Measurements from ENCODE around the gene UBTF.

GRCh38 chr17:44255915-44256314, 36.4 kb upstream of the UBTF start:
- TF ChIP-seq RELA (CRISPR knock-in tag; IDR thresholded peaks at IDR 0.05; ENCODE audit: borderline replicate concordance) (no peak), TEAD4 (CRISPR knock-in tag; IDR thresholded peaks at IDR 0.05) (no peak), CBFB (CRISPR knock-in tag; IDR thresholded peaks at IDR 0.05; ENCODE audit: low read depth) (no peak), TCF7 (CRISPR knock-in tag; IDR thresholded peaks at IDR 0.05; ENCODE audit: low read depth) (no peak), ZNF512 (CRISPR knock-in tag; IDR thresholded peaks at IDR 0.05; ENCODE audit: borderline replicate concordance) (no peak), JUN (CRISPR knock-in tag; IDR thresholded peaks at IDR 0.05) (no peak), ZNF121 (CRISPR knock-in tag; IDR thresholded peaks at IDR 0.05) (no peak), SP1 (CRISPR knock-in tag; conservative IDR thresholded peaks at IDR 0.05) (no peak), FOXP4 (CRISPR knock-in tag; IDR thresholded peaks at IDR 0.05) (no peak), ZBTB21 (CRISPR knock-in tag; IDR thresholded peaks at IDR 0.05; ENCODE audit: borderline replicate concordance) (no peak), E2F4 (CRISPR knock-in tag; IDR thresholded peaks at IDR 0.05; ENCODE audit: borderline replicate concordance, low read depth) (no peak)
- TF ChIP-seq, protein P1, sequence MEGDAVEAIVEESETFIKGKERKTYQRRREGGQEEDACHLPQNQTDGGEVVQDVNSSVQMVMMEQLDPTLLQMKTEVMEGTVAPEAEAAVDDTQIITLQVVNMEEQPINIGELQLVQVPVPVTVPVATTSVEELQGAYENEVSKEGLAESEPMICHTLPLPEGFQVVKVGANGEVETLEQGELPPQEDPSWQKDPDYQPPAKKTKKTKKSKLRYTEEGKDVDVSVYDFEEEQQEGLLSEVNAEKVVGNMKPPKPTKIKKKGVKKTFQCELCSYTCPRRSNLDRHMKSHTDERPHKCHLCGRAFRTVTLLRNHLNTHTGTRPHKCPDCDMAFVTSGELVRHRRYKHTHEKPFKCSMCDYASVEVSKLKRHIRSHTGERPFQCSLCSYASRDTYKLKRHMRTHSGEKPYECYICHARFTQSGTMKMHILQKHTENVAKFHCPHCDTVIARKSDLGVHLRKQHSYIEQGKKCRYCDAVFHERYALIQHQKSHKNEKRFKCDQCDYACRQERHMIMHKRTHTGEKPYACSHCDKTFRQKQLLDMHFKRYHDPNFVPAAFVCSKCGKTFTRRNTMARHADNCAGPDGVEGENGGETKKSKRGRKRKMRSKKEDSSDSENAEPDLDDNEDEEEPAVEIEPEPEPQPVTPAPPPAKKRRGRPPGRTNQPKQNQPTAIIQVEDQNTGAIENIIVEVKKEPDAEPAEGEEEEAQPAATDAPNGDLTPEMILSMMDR (IDR thresholded peaks at IDR 0.05), result no peak
- TF ChIP-seq, protein P2, sequence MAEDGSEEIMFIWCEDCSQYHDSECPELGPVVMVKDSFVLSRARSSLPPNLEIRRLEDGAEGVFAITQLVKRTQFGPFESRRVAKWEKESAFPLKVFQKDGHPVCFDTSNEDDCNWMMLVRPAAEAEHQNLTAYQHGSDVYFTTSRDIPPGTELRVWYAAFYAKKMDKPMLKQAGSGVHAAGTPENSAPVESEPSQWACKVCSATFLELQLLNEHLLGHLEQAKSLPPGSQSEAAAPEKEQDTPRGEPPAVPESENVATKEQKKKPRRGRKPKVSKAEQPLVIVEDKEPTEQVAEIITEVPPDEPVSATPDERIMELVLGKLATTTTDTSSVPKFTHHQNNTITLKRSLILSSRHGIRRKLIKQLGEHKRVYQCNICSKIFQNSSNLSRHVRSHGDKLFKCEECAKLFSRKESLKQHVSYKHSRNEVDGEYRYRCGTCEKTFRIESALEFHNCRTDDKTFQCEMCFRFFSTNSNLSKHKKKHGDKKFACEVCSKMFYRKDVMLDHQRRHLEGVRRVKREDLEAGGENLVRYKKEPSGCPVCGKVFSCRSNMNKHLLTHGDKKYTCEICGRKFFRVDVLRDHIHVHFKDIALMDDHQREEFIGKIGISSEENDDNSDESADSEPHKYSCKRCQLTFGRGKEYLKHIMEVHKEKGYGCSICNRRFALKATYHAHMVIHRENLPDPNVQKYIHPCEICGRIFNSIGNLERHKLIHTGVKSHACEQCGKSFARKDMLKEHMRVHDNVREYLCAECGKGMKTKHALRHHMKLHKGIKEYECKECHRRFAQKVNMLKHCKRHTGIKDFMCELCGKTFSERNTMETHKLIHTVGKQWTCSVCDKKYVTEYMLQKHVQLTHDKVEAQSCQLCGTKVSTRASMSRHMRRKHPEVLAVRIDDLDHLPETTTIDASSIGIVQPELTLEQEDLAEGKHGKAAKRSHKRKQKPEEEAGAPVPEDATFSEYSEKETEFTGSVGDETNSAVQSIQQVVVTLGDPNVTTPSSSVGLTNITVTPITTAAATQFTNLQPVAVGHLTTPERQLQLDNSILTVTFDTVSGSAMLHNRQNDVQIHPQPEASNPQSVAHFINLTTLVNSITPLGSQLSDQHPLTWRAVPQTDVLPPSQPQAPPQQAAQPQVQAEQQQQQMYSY (CRISPR knock-in tag; IDR thresholded peaks at IDR 0.05), result no peak
- TF ChIP-seq, protein P3, sequence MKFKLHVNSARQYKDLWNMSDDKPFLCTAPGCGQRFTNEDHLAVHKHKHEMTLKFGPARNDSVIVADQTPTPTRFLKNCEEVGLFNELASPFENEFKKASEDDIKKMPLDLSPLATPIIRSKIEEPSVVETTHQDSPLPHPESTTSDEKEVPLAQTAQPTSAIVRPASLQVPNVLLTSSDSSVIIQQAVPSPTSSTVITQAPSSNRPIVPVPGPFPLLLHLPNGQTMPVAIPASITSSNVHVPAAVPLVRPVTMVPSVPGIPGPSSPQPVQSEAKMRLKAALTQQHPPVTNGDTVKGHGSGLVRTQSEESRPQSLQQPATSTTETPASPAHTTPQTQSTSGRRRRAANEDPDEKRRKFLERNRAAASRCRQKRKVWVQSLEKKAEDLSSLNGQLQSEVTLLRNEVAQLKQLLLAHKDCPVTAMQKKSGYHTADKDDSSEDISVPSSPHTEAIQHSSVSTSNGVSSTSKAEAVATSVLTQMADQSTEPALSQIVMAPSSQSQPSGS (CRISPR knock-in tag; IDR thresholded peaks at IDR 0.05; ENCODE audit: borderline replicate concordance, low read depth), result no peak
